Retina (tissue), 1 donor: ENCODE measurements around the gene DCAF8.
A peak's percentile ranks its signal among the peaks of the same experiment; 100 is the strongest.
"Not testable (repeated sequence)": the region's sequence is repeated elsewhere in the genome, so short reads cannot be mapped to it uniquely, and the experiment has no call there.

Experiments used
- DNase-seq: peaks from one replicate; pipeline ENCODE4 v3.0.0-alpha.2; 2016

DCAF8 gene

DNA sequence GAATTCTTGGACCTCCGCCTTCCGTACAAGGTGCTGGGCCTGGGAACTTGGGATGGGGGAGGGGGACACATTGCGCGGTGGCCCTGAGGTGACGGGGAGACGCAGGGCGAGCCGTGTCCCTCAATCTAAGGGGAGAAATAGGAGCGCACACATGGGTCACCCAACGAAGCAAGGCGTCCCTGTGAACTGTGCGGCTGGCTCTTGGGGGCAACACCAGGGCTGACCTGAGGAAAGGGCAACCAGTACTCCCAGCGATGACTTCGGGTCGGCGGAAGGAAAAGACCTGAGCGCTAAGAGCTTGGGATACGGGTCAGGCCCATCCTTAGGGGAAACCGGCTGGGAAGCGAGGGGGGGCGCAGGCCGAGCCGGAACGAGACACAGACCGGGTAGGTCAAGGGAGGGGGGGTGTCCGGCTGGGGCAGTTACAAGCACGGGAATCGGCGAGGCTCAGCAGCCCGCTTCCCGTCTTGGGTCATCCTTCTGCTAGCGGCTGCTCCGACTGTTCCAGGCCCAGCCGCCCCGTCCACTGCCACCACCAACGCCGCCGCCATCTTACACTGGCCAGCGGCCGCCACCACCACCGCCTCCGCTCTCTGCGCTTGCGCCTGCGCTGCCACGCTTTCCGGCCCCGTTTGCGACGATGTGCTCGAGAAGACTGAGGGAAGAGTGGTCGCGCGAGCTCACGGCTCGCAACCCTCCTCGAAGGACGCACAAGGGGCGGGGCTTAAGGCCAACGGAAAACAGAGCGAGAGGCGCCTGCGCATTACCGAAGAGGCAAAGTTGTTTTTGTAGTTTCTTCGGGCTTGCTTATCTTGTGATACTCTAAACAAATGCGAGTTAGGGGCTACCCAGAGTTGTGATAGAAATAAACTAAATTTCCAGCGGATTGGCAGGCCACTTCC is at the start of gene DCAF8:
Gene DCAF8 (minus strand): TSS at position 657 of the 902 bp plus-strand sequence. CDS start 18,541 bp downstream, outside the sequence.
- peak; percentile 98 for DNase-seq

DNA sequence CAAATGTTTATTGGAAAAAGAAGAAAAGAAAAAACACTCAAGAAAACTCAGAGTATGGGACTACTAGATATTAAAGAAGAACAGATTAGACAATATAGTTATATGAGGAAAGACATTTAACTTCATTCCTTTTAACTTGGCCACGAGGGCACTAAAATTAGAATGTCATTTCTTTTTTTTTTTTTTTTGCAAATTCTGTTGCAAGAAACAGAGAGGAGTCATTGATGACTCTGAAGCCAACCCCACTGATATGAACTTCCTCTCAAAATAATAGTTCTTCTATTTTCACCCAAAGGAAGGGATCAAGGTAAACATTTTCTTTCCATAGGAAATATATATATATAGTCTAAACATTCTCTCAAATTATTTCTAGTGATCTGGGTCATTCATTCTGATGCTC is 47.2 kb upstream of the DCAF8 start:
- DNase-seq = no peak

DNA sequence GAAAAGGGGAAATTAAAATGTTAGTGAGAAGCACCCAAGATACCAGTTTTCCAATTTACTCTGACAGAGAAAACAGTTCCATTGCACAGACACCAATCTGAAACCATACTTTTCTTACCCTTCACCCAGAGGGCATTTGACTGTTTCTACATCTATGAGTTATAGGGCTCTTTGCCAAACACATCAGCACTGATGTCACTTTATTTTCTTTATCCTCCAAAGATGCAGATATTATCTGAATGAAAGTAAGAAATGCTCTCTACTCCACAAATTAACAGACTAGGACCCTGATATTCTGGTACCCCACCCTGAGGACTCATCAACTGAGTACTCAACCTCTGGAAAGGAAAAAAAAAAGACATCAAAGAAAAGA is 46.8 kb upstream of the DCAF8 start:
- DNase-seq = no peak

- no peak for DNase-seq
These were observed 46.3 kb upstream of the DCAF8 start for GRCh38 chr1:160308451-160309184.

DNA sequence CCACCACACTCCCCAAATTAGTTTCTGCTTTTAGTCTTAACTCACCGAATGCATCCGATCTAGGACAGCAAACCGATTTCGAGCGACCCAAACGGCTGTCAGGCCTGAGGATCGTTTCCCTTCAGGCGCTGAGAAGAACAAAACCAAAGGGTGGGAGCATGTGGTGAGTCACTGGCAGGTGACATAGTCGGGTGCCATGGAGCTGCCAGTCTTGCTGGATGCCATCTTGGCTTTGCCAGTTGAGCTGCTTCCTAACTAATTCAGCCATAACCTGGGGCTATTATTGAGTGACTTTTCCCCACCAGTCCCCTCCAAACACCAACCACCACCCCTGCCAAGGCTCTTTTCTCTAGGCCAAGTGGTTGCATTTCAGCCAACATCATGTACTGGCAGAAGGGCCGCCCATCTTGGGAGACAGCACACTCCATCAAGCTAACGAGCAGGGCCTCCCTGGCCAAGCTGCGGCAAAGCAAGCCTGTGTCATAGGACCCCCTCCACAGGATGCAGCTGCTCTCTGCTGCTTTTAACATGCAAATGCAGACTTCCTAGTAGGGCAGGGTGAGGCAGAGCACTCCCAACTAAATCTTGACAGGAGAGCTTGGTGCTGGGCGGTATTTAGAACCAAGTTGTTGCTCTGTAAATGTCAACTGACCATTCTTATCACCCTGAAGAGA is 44.9 kb upstream of the DCAF8 start:
- DNase-seq = no peak

DNA sequence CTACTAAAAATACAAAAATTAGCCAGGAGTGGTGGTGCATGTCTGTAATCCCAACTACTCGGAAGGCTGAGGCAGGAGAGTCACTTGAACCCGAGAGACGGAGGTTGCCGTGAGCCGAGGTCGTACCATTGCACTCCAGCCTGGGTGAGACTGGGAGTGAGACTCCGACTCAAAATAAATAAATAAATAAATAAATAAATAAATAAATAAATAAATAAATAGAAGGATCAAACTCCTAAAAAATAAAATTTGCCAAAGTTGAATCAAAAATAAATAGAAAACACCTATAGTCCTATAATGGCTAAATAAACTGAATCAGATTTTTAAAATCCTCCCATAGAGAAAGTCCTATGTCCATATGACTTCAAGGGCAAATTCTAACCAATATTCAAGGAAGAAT is 37.8 kb upstream of the DCAF8 start:
- DNase-seq = no peak

DNA sequence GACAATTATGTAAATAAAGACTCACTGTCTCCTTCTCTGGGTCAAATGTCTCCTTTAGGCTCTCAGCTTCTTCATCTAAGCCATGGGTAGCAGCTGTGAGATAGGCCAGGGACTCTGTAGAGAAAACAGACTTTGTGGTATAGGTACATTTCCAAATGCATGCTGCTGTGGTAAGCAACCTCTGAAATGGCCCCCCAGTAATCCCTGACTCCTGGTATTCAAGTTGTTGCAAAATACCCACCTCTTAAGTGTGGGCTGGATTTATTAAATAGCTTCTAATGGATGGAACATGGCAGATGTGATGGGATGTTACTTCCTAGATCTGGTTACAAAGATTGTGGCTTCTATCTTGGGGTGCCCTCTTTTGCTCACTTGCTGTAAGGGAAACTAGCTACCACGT is 33.7 kb upstream of the DCAF8 start:
- no peak for DNase-seq

- DNase-seq = no peak
These were observed 30.9 kb upstream of the DCAF8 start for GRCh38 chr1:160293020-160293968.

DNA sequence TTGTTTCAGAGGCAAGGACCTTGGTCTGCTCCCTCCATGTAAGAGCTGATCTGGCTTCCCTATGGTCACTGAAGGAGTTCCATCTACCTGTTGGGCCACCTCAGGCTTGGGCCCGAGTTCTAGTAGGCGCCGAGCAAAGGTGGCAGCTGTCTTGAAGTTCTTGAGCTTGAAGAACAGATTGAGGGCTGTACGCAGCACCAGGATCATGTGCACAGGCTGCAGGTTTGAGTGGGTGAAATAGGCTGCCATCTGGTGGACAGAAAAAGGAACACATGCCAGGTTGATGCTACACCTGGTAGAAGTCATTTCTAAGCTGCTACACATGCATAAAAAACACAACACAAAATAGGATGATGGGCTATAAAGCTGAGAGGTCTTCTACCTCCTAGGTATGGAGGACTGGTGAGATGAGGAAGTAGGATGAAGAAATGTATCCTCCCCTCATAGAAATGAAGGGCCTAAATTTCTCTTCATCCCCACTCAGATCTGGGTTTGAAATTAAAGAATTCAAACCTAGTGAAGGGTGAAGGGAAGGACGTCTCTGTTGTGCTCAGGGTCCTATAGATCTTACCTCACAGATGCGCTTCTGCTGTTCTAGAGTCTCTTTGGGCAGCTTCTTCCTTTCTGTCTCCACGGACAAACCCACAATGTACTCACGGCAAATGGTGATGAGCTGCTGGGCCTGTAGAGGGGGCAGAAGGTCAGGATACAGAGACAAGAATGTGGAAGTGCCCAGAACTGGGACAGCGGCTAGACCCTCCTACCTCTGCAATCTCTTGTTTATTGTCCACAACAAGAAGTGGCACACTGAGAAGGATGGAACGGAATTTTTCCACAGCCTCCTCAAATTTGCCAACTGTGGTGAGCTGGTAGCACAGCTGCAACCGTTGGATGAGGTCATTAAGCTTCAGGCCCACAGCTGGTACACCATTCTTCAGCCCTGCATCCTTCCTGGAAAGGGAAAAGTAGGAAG is 29.2 kb upstream of the DCAF8 start:
- DNase-seq = peak; percentile 79

DNA sequence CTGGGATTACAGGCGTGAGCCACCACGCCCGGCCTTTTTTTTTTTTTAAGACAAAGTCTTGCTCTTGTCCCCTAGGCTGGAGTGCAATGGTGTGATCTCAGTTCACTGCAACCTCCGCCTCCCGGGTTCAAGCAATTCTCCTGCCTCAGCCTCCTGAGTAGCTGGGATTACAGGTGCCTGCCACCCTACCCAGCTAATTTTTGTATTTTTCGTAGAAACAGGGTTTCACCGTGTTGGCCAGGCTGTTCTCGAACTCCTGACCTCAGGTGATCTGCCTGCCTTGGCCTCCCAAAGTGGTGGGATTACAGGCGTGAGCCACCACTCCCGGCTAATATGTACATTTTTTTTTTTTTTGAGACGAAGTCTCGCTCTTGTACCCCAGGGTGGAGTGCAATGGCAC is 25.4 kb upstream of the DCAF8 start:
- DNase-seq = not testable (repeated sequence)

DNA sequence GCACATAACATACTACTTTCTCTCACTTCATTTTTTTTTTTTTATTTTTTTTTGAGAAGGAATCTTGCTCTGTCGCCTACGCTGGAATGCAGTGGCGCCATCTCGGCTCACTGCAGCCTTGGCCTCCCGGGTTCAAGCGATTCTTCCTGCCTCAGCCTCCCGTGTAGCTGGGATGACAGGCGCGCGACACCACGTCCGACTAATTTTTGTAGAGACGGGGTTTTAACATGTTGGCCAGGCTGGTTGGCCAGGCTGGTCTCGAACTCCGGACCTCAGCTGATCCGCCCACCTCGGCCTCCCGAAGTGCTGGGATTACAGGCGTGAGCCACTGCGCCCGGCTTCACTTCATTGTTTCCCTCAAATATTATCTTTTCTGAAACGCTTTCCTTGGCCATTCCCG is 23.2 kb upstream of the DCAF8 start:
- no peak for DNase-seq

GRCh38 chr1:160284782-160285344 is 22.5 kb upstream of the DCAF8 start, which contains the start of gene PEX19:
Gene PEX19 (minus strand): TSS chr1:160285133. CDS start chr1:160285124, 9 bp downstream.
- peak; percentile 92 for DNase-seq

GRCh38 chr1:160284220-160284781 is 22.0 kb upstream of the DCAF8 start:
- DNase-seq = no peak

DNA sequence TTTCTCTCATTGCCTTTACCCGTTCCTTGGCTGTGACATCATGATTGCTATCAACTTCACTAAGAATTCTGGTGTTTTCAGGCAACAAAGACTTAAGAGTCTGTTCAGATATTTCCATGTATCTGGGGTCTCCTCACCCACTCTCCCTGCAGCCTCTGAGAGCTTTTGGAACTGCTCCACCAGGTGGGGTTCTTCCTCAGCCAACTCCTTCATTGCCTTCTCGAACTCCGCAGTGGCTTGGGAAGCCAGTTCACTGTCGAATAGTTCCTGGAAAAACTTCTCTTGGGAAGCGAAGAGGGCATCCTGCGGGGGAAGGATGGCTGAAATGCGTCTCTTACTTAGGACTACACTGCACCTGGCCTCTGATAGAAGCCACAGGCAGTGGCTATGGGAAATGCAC is 20.5 kb upstream of the DCAF8 start:
- DNase-seq = no peak

GRCh38 chr1:160277987-160278386 is 15.6 kb upstream of the DCAF8 start:
- no peak for DNase-seq

DNA sequence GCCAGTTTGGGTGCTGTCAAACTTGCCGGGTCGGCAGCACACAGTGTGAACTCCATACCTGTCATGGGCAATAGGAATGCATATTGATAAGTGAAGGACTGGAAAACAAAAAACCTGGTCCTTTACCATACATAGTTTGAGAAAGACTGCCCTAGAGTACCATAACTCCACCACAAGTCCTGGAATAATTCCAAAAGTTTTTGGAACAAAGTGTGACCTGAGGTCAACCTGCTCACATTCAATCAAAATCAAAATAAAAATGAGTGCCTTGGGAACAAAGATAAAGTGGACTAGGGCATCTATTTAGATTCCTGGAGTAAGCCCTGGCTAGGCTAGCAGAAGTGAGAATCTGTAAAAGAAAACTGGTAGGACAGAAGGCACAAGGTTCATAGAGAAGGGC is 15.0 kb upstream of the DCAF8 start:
- DNase-seq = no peak

GRCh38 chr1:160271025-160271424 is 8.7 kb upstream of the DCAF8 start:
- no peak for DNase-seq

DNA sequence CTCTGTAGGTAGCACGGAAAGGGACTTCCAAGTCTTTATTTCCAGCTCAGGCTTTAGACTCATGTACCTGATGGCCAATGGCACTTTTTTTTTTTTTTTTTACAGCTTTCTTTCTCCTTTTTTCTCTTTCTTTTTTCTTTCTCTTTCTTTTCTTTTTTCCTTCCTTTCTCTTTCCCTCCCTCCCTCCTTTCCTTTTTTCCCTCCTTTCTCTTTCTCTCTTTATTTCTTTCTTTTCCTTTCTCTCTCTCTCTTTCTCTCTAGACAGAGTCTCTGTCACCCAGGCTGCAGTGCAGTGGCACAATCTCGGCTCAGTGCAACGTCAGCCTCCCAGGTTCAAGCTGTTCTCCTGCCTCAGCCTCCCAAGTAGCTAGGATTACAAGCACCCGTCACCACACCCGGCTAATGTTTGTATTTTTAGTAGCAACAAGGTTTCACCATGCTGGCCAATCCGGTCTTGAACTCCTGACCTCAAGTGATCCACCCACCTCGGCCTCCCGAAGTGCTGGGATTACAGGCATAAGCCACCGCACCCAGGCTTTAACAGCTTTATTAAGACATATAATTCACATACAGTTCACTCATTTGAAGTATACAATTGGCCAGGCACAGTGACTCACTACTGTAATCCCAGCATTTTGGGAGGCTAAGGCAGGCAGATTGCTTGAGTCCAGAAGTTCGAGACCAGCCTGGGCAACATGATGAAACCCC is 5.1 kb upstream of the DCAF8 start:
- DNase-seq = no peak

DNA sequence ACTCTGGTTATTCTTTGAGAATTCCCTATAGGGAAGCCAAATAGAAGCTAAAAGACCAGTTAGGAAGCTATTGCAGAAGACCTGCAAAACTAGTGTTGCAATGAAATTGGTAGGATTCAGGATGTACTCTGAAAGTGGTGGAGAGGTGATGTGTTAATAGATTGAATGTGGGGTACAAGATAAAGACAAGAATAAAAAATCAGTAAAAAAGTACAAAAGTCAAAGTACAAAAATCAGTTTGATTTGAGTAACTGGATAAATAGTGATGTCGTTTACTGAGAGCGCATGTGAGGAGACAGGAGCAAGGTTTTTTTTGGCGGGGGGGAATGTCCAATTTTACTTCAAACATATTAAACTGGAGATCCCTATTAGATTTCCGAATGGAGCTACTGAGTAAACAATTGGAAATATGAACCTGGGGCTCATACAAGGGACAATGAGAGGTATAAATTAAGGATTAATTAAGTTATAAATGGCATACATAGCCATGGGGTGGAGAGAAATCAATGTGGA is 2.5 kb upstream of the DCAF8 start:
- DNase-seq = no peak

GRCh38 chr1:160261556-160261892 is 825 bp downstream of the DCAF8 start:
- no peak for DNase-seq
